Mesothelial cell of epicardium (in vitro differentiated cells): ENCODE results near the gene MLKL. TPM values are rescaled to one million over a fixed set of nuclear protein-coding genes. Genes with fewer than 3 reads are reported as not detected.

Experiments
- DNase-seq, 2 experiments: peaks; one replicate each; pipeline ENCODE4 v3.0.0; 2021; ENCODE audit warnings: low spot score in 2 of 2; ENCODE audit not compliant: unreplicated experiment in 2 of 2
- H3K27ac Mint-ChIP-seq: 2 replicates; pipeline ENCODE4 v1.8.0; 2021; ENCODE audit warnings: mixed read lengths
- H3K27me3 Mint-ChIP-seq: 2 replicates; pipeline ENCODE4 v1.8.0; 2021; ENCODE audit warnings: low read depth, mixed read lengths
- H3K36me3 Mint-ChIP-seq: 2 replicates; pipeline ENCODE4 v1.8.0; 2021; ENCODE audit warnings: mixed read lengths
- H3K4me1 Mint-ChIP-seq: 2 replicates; pipeline ENCODE4 v1.8.0; 2021; ENCODE audit warnings: mixed read lengths
- H3K4me3 Mint-ChIP-seq: 2 replicates; pipeline ENCODE4 v1.8.0; 2021; ENCODE audit warnings: mild to moderate bottlenecking, moderate library complexity, mixed read lengths
- H3K9me3 Mint-ChIP-seq: 2 replicates; pipeline ENCODE4 v1.8.0; 2021; ENCODE audit warnings: mixed read lengths
- CTCF ChIP-seq: fragments of 200-600 bp; sonication (generic); IDR thresholded peaks from one replicate; pipeline ENCODE4 v1.5.0; 2021; ENCODE audit warnings: antibody characterized with exemption; ENCODE audit not compliant: unreplicated experiment
- total RNA-seq: library from RNA; stranded (reverse); gene quantifications from 3 replicates; pipeline ENCODE4 v1.2.1, GENCODE V29; 2021

MLKL gene
- total RNA-seq, 1 donor from 2014 or later: not detected

- TF ChIP-seq CTCF: no peak
- H3K9me3 Mint-ChIP-seq: no peaks in the 10 kb centered on the region
- no peak overlapping the region for H3K27ac Mint-ChIP-seq
- no peaks in the 10 kb centered on the region for H3K4me1 Mint-ChIP-seq
- H3K27me3 Mint-ChIP-seq: peaks cover 11% of the 10 kb centered on the region
- no peak for DNase-seq
- no peaks in the 10 kb centered on the region for H3K36me3 Mint-ChIP-seq
- H3K4me3 Mint-ChIP-seq: no peak overlapping the region
Measured at GRCh38 chr16:74718140-74718539, 17.5 kb upstream of the MLKL start.

GRCh38 chr16:74717367-74717766 is 16.7 kb upstream of the MLKL start:
- peaks cover 11% of the 10 kb centered on the region for H3K27me3 Mint-ChIP-seq
- no peak overlapping the region for H3K27ac Mint-ChIP-seq
- DNase-seq: no peak
- H3K9me3 Mint-ChIP-seq: no peaks in the 10 kb centered on the region
- H3K4me3 Mint-ChIP-seq: no peak overlapping the region
- no peak for TF ChIP-seq CTCF
- no peaks in the 10 kb centered on the region for H3K4me1 Mint-ChIP-seq
- no peaks in the 10 kb centered on the region for H3K36me3 Mint-ChIP-seq

GRCh38 chr16:74716355-74716754 is 15.7 kb upstream of the MLKL start:
- Mint-ChIP-seq H3K4me1 (no peaks in the 10 kb centered on the region), H3K27me3 (peaks cover 7% of the 10 kb centered on the region), H3K36me3 (no peaks in the 10 kb centered on the region), H3K27ac (no peak overlapping the region), H3K9me3 (no peaks in the 10 kb centered on the region), H3K4me3 (no peak overlapping the region)
- TF ChIP-seq CTCF: no peak
- DNase-seq: no peak

GRCh38 chr16:74713876-74714275 is 13.2 kb upstream of the MLKL start:
- no peak for TF ChIP-seq CTCF
- Mint-ChIP-seq H3K36me3 (no peaks in the 10 kb centered on the region), H3K4me1 (no peaks in the 10 kb centered on the region), H3K4me3 (no peak overlapping the region), H3K9me3 (no peaks in the 10 kb centered on the region), H3K27ac (no peak overlapping the region), H3K27me3 (peaks cover 3% of the 10 kb centered on the region)
- DNase-seq: no peak

- H3K27ac Mint-ChIP-seq: no peak overlapping the region
- no peaks in the 10 kb centered on the region for H3K36me3 Mint-ChIP-seq
- no peaks in the 10 kb centered on the region for H3K4me1 Mint-ChIP-seq
- no peak overlapping the region for H3K4me3 Mint-ChIP-seq
- DNase-seq: no peak
- H3K27me3 Mint-ChIP-seq: peaks cover 7% of the 10 kb centered on the region
- no peak for TF ChIP-seq CTCF
- no peaks in the 10 kb centered on the region for H3K9me3 Mint-ChIP-seq
Measured at GRCh38 chr16:74713325-74713724, 12.7 kb upstream of the MLKL start.

GRCh38 chr16:74711938-74712337 is 11.3 kb upstream of the MLKL start:
- no peaks in the 10 kb centered on the region for H3K36me3 Mint-ChIP-seq

More at GRCh38 chr16:74711938-74712337, 11.3 kb upstream of the MLKL start:
- H3K4me3 Mint-ChIP-seq: no peak overlapping the region
- peaks cover 10% of the 10 kb centered on the region for H3K27me3 Mint-ChIP-seq
- no peak for TF ChIP-seq CTCF
- H3K27ac Mint-ChIP-seq: no peak overlapping the region
- no peaks in the 10 kb centered on the region for H3K9me3 Mint-ChIP-seq
- DNase-seq: no peak
- H3K4me1 Mint-ChIP-seq: no peaks in the 10 kb centered on the region
